Osteocyte (in vitro differentiated cells): ENCODE data around the gene FAM53B. TPM values are rescaled to one million over a fixed set of nuclear protein-coding genes. Genes with fewer than 3 reads are reported as not detected.

ENCODE experiments used
- DNase-seq: peaks from one replicate; pipeline ENCODE4 v3.0.0; 2021; ENCODE audit warnings: mixed read lengths; ENCODE audit not compliant: unreplicated experiment; ENCODE audit errors: extremely low spot score
- H3K27ac Mint-ChIP-seq: one replicate; pipeline ENCODE4 v1.8.0; 2021; ENCODE audit warnings: mild to moderate bottlenecking, mixed read lengths; ENCODE audit not compliant: unreplicated experiment
- H3K27me3 Mint-ChIP-seq: one replicate; pipeline ENCODE4 v1.8.0; 2021; ENCODE audit warnings: mixed read lengths; ENCODE audit not compliant: unreplicated experiment
- H3K36me3 Mint-ChIP-seq: one replicate; pipeline ENCODE4 v1.8.0; 2021; ENCODE audit warnings: mixed read lengths; ENCODE audit not compliant: unreplicated experiment
- H3K4me1 Mint-ChIP-seq: one replicate; pipeline ENCODE4 v1.8.0; 2021; ENCODE audit warnings: mixed read lengths; ENCODE audit not compliant: unreplicated experiment
- H3K4me3 Mint-ChIP-seq: one replicate; pipeline ENCODE4 v1.8.0; 2021; ENCODE audit warnings: mild to moderate bottlenecking, moderate library complexity, mixed read lengths; ENCODE audit not compliant: unreplicated experiment
- H3K9me3 Mint-ChIP-seq: one replicate; pipeline ENCODE4 v1.8.0; 2021; ENCODE audit warnings: mixed read lengths; ENCODE audit not compliant: unreplicated experiment
- total RNA-seq: library from RNA; stranded (reverse); gene quantifications from 2 replicates; pipeline ENCODE4 v1.2.1, GENCODE V29; 2021
- TF ChIP-seq, protein P1 (sequence below): fragments of 200-600 bp; sonication (generic); IDR thresholded peaks from 2 replicates; pipeline ENCODE4 v1.5.0; 2021; ENCODE audit warnings: antibody characterized with exemption, mild to moderate bottlenecking, moderate library complexity

FAM53B gene
- total RNA-seq, 1 donor from 2014 or later = 14.7 TPM

DNA sequence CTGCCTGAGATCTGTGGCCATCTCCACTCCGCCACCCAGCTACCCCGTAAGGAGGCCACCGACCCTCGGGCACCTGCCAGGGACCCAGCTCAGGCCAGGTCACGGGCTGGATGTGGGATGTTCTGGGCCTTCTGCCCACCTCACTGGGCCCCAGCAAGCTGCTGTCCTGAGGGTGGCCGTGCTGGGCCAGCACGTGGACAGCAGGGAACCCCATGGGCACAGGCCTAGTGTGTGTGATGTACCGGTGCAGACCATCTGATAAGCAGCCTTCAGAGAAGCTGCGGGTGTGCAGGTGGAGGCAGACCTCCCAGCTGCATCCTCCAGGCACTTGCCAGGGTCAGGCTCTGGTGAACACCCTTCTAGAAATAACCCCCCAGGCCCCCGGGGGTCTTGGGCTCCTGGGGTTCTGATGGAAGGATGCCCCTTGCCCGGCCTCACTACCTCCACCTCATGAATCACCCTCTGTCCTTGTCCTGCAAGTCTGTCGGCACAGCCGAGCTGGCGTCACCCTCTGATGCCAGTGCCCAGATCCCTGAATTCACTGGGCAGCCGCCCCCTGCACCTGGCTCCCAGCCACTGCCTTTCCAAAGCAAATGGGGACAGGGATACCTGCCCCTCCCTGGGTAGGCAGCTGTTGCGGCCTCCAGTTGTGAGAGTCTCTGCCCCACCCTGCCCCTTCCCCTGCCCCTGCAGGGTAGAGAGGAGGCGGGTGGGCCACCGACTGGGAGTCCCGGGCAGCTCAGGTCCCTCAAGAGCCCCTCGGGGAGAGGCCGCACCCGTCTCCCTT is 139.8 kb downstream of the FAM53B start:
- TF ChIP-seq, protein P1, sequence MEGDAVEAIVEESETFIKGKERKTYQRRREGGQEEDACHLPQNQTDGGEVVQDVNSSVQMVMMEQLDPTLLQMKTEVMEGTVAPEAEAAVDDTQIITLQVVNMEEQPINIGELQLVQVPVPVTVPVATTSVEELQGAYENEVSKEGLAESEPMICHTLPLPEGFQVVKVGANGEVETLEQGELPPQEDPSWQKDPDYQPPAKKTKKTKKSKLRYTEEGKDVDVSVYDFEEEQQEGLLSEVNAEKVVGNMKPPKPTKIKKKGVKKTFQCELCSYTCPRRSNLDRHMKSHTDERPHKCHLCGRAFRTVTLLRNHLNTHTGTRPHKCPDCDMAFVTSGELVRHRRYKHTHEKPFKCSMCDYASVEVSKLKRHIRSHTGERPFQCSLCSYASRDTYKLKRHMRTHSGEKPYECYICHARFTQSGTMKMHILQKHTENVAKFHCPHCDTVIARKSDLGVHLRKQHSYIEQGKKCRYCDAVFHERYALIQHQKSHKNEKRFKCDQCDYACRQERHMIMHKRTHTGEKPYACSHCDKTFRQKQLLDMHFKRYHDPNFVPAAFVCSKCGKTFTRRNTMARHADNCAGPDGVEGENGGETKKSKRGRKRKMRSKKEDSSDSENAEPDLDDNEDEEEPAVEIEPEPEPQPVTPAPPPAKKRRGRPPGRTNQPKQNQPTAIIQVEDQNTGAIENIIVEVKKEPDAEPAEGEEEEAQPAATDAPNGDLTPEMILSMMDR = no peak
- H3K27ac Mint-ChIP-seq = no peak overlapping the region
- H3K4me3 Mint-ChIP-seq = no peak overlapping the region
- no peaks in the 10 kb centered on the region for H3K36me3 Mint-ChIP-seq
- no peak for DNase-seq
- H3K27me3 Mint-ChIP-seq = no peaks in the 10 kb centered on the region
- no peaks in the 10 kb centered on the region for H3K9me3 Mint-ChIP-seq
- H3K4me1 Mint-ChIP-seq = no peaks in the 10 kb centered on the region

DNA sequence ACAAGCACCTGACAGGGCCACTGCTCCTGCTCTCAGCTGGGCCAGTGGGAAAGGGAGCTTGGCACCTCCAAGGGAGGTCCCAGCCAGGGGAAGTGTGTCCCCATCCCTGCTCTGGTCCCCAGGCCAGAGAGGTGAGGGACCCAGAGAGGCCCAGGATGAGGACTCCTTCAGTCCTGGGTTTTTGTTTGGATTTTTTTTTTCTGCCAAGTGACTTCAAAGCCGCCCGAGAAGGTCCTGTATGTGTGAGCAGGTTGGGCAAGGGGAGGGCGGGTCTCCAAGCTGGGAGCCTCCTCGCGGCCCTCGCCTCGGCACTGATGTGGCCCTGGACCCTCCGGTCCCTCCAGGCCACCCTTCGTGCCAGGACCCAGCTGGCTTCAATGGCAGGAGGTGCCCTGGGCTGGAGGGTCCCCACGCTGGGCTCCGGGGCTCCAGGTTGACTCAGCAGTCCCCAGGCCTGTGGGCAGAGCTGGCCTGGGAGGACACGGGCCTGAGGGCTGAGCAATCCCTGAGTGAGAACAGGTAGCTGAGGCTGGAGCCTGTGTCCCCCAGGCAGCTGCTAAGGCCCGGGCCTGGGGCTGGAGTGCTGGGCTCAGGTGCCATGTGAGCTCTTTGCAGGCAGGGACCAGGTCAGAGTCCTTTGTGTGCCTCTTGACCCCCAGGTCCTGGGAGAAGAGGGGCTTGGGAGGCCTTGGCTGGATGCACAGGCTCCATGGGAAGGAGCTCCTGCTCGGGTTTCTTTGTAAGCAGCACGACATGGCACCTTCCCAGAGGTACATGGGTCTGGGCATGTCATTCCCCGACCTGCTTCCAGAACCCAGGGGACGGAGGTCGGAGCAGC is 140.6 kb downstream of the FAM53B start:
- H3K4me1 Mint-ChIP-seq = no peaks in the 10 kb centered on the region
- DNase-seq = no peak
- TF ChIP-seq, protein P1 = no peak
- H3K36me3 Mint-ChIP-seq = no peaks in the 10 kb centered on the region
- H3K9me3 Mint-ChIP-seq = no peaks in the 10 kb centered on the region
- no peak overlapping the region for H3K4me3 Mint-ChIP-seq
- H3K27me3 Mint-ChIP-seq = no peaks in the 10 kb centered on the region
- H3K27ac Mint-ChIP-seq = no peak overlapping the region

DNA sequence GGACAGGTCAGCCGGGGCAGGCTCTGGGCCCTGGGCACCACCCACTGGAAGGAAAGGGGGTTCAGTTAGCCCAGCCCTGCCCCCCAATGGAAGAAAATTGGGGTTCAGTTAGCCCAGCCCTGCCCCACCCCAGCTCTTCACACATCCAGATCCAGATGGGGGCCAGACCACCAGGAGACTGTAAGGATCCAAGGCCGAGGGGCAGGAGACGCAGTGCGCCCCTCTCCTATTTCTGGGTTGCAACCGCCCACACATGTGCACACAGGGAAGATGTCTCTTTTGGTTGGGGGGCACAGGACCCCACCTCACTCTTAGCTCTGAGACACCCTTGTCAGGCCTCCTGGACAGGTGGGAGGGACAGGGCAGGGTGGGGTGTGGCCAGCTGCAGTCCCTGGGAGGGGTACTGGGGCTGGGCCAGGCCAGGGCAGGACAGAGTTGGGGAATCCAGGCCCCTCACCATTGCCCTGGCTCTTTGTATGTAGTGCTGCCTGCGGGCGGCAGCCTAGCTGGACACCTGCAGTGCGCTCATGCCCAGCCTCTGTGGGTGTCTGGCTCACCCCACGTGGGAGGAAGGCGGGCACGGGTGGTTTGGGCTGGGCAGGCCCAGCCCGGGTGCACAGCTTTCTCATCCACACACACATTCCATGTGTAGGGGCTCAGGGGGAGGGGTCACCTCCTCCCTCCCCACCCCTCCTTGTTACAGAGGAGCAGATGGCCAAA is 141.4 kb downstream of the FAM53B start:
- Mint-ChIP-seq H3K4me1 (no peaks in the 10 kb centered on the region), H3K27ac (no peak overlapping the region), H3K36me3 (no peaks in the 10 kb centered on the region), H3K4me3 (no peak overlapping the region), H3K9me3 (no peaks in the 10 kb centered on the region), H3K27me3 (no peaks in the 10 kb centered on the region)
- no peak for DNase-seq
- TF ChIP-seq, protein P1 = no peak

DNA sequence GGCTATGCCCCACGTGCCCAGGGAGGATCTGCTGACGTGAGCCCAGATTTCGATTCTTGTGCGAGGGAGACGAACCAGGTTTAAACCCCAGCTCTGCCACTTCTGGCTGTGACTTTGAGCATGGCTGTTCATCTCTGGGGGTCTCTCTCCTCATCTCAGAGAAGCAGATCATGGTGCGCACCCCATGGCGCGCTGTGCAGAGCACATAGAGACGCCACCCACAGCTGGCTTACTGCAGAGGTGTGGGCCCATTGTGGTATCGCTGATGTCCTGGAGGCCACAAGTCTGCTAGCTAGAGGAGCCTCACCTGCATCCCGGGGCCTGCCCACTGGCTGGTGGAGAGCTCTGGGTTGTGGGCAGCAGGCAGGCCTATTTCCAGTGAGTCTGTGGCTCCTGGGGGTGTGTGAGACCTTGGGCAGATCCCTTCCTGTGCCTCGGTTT is 142.0 kb downstream of the FAM53B start:
- Mint-ChIP-seq H3K4me3 (no peak overlapping the region), H3K27me3 (no peaks in the 10 kb centered on the region), H3K27ac (no peak overlapping the region), H3K4me1 (no peaks in the 10 kb centered on the region), H3K9me3 (no peaks in the 10 kb centered on the region), H3K36me3 (no peaks in the 10 kb centered on the region)
- no peak for DNase-seq
- TF ChIP-seq, protein P1 = no peak
